ENCODE data around the gene SLC1A1.
"Not testable (repeated sequence)": the region's sequence is repeated elsewhere in the genome, so short reads cannot be mapped to it uniquely, and the experiment has no call there.

The SLC1A1 gene

GRCh38 chr9:4531355-4531754 lies 41.1 kb downstream of the SLC1A1 start:
- not testable (repeated sequence) for H3K27me3 ChIP-seq (ENCODE audit: insufficient read depth, low read length, poor library complexity); H2AFZ ChIP-seq (ENCODE audit: low read depth, low read length); H3K36me3 ChIP-seq (ENCODE audit: insufficient read depth, low read length); ATAC-seq (ENCODE audit: insufficient read depth, low read depth); H3K27ac ChIP-seq (ENCODE audit: low read length); H3K9ac ChIP-seq (ENCODE audit: low read depth, low read length); H3K79me2 ChIP-seq (ENCODE audit: insufficient read depth, low read length); DNase-seq; H3K4me2 ChIP-seq (ENCODE audit: insufficient read depth, low read length); H4K20me1 ChIP-seq (ENCODE audit: insufficient read depth, low read length); H3K4me3 ChIP-seq (ENCODE audit: low read depth in 1 of 2, low read length in 2 of 2); H3K4me1 ChIP-seq (ENCODE audit: insufficient read depth, low read length); H3K9me3 ChIP-seq (ENCODE audit: insufficient read depth, low read length, severe bottlenecking)

GRCh38 chr9:4533881-4534280 lies 43.6 kb downstream of the SLC1A1 start:
- H2AFZ ChIP-seq (ENCODE audit: low read depth, low read length); H3K4me1 ChIP-seq (ENCODE audit: insufficient read depth, low read length); H3K9me3 ChIP-seq (ENCODE audit: insufficient read depth, low read length, severe bottlenecking); H3K4me2 ChIP-seq (ENCODE audit: insufficient read depth, low read length); H3K79me2 ChIP-seq (ENCODE audit: insufficient read depth, low read length); H3K27me3 ChIP-seq (ENCODE audit: insufficient read depth, low read length, poor library complexity); H3K36me3 ChIP-seq (ENCODE audit: insufficient read depth, low read length); DNase-seq; H4K20me1 ChIP-seq (ENCODE audit: insufficient read depth, low read length); H3K27ac ChIP-seq (ENCODE audit: low read length); H3K4me3 ChIP-seq (ENCODE audit: low read depth in 1 of 2, low read length in 2 of 2); H3K9ac ChIP-seq (ENCODE audit: low read depth, low read length); ATAC-seq (ENCODE audit: insufficient read depth, low read depth): not testable (repeated sequence)

- not testable (repeated sequence) for H3K4me3 ChIP-seq (ENCODE audit: low read depth in 1 of 2, low read length in 2 of 2); H3K9ac ChIP-seq (ENCODE audit: low read depth, low read length); H3K36me3 ChIP-seq (ENCODE audit: insufficient read depth, low read length); H3K4me2 ChIP-seq (ENCODE audit: insufficient read depth, low read length); H3K4me1 ChIP-seq (ENCODE audit: insufficient read depth, low read length); H2AFZ ChIP-seq (ENCODE audit: low read depth, low read length); H3K9me3 ChIP-seq (ENCODE audit: insufficient read depth, low read length, severe bottlenecking); H3K27ac ChIP-seq (ENCODE audit: low read length); ATAC-seq (ENCODE audit: insufficient read depth, low read depth); H4K20me1 ChIP-seq (ENCODE audit: insufficient read depth, low read length); H3K27me3 ChIP-seq (ENCODE audit: insufficient read depth, low read length, poor library complexity); H3K79me2 ChIP-seq (ENCODE audit: insufficient read depth, low read length); DNase-seq
These were observed 45.9 kb downstream of the SLC1A1 start for GRCh38 chr9:4536196-4536595.

- DNase-seq = no peak
These were observed 47.3 kb downstream of the SLC1A1 start for GRCh38 chr9:4537581-4537980.

GRCh38 chr9:4538107-4538506 lies 47.8 kb downstream of the SLC1A1 start:
- H3K4me2 ChIP-seq (ENCODE audit: insufficient read depth, low read length) = no peak overlapping the region
- no peak overlapping the region for H2AFZ ChIP-seq (ENCODE audit: low read depth, low read length)
- ATAC-seq (ENCODE audit: insufficient read depth, low read depth) (no peak), DNase-seq (no peak)
- H3K4me3 ChIP-seq (ENCODE audit: low read depth in 1 of 2, low read length in 2 of 2) = no peak overlapping the region
- no peaks in the 10 kb centered on the region for H3K9me3 ChIP-seq (ENCODE audit: insufficient read depth, low read length, severe bottlenecking)
- no peaks in the 10 kb centered on the region for H3K36me3 ChIP-seq (ENCODE audit: insufficient read depth, low read length)
- H3K9ac ChIP-seq (ENCODE audit: low read depth, low read length) = no peak overlapping the region
- H3K27ac ChIP-seq (ENCODE audit: low read length) = no peak overlapping the region
- H3K4me1 ChIP-seq (ENCODE audit: insufficient read depth, low read length) = no peaks in the 10 kb centered on the region
- no peaks in the 10 kb centered on the region for H3K79me2 ChIP-seq (ENCODE audit: insufficient read depth, low read length)
- no peaks in the 10 kb centered on the region for H4K20me1 ChIP-seq (ENCODE audit: insufficient read depth, low read length)
- TF ChIP-seq EZH2 (IDR thresholded peaks at IDR 0.05; ENCODE audit: borderline replicate concordance, low read depth, low read length, severe bottlenecking) = no peak
- H3K27me3 ChIP-seq (ENCODE audit: insufficient read depth, low read length, poor library complexity) = no peaks in the 10 kb centered on the region

More at GRCh38 chr9:4537581-4537980, 47.3 kb downstream of the SLC1A1 start:
- Histone ChIP-seq H3K4me1 (ENCODE audit: insufficient read depth, low read length) (no peaks in the 10 kb centered on the region), H3K4me3 (ENCODE audit: low read depth in 1 of 2, low read length in 2 of 2) (no peak overlapping the region), H4K20me1 (ENCODE audit: insufficient read depth, low read length) (no peaks in the 10 kb centered on the region), H3K36me3 (ENCODE audit: insufficient read depth, low read length) (no peaks in the 10 kb centered on the region), H3K27ac (ENCODE audit: low read length) (no peak overlapping the region), H3K4me2 (ENCODE audit: insufficient read depth, low read length) (no peak overlapping the region), H3K9me3 (ENCODE audit: insufficient read depth, low read length, severe bottlenecking) (no peaks in the 10 kb centered on the region), H3K79me2 (ENCODE audit: insufficient read depth, low read length) (no peaks in the 10 kb centered on the region), H3K27me3 (ENCODE audit: insufficient read depth, low read length, poor library complexity) (no peaks in the 10 kb centered on the region), H2AFZ (ENCODE audit: low read depth, low read length) (no peak overlapping the region), H3K9ac (ENCODE audit: low read depth, low read length) (no peak overlapping the region)
- no peak for ATAC-seq (ENCODE audit: insufficient read depth, low read depth)
- TF ChIP-seq CTCF (IDR thresholded peaks at IDR 0.05; ENCODE audit: borderline replicate concordance, extremely low read depth, low read length, poor library complexity, severe bottlenecking) = no peak
- TF ChIP-seq EZH2 (IDR thresholded peaks at IDR 0.05; ENCODE audit: borderline replicate concordance, low read depth, low read length, severe bottlenecking) = no peak
